Activated naive CD8-positive, alpha-beta T cell treated with anti-CD3 and anti-CD28 coated beads, Interleukin-2, amount 10 ng/mL, durations not matched to agents 7 days and 5 days (primary cell): ENCODE measurements around the gene CUTA. TPM values are rescaled to one million over a fixed set of nuclear protein-coding genes. Genes with fewer than 3 reads are reported as not detected.

Experiments
- ATAC-seq: fragments of 150-1000 bp; cut with Tn5 transposase; one replicate; pipeline ENCODE4 v1.10.0; 2021; ENCODE audit warnings: low read depth, moderate library complexity
- POLR2A ChIA-PET: fragments of 350-600 bp; sonication (Branson Sonifier 250); formaldehyde crosslinking; loops from one replicate; lab custom pipeline; 2021; ENCODE audit warnings: antibody characterized with exemption; lab: Charles Lee
- DNase-seq: peaks from one replicate; pipeline ENCODE4 v3.0.0; 2021
- H3K27ac Mint-ChIP-seq: one replicate; pipeline ENCODE4 v1.8.0; 2022; ENCODE audit warnings: mild to moderate bottlenecking, mixed read lengths
- H3K27me3 Mint-ChIP-seq: one replicate; pipeline ENCODE4 v1.8.0; 2022; ENCODE audit warnings: mild to moderate bottlenecking, moderate library complexity, mixed read lengths
- H3K36me3 Mint-ChIP-seq: one replicate; pipeline ENCODE4 v1.8.0; 2021; ENCODE audit warnings: mild to moderate bottlenecking, mixed read lengths
- H3K4me1 Mint-ChIP-seq: one replicate; pipeline ENCODE4 v1.8.0; 2021; ENCODE audit warnings: mixed read lengths
- H3K4me3 Mint-ChIP-seq: one replicate; pipeline ENCODE4 v1.8.0; 2022; ENCODE audit warnings: mild to moderate bottlenecking, moderate library complexity, mixed read lengths
- H3K9me3 Mint-ChIP-seq: one replicate; pipeline ENCODE4 v1.8.0; 2021; ENCODE audit warnings: mixed read lengths
- total RNA-seq, 2 experiments: library from RNA; stranded (reverse); gene quantifications; one replicate each; pipeline ENCODE4 v1.2.3, GENCODE V29; 2021

CUTA gene, protein sequence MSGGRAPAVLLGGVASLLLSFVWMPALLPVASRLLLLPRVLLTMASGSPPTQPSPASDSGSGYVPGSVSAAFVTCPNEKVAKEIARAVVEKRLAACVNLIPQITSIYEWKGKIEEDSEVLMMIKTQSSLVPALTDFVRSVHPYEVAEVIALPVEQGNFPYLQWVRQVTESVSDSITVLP
- 100 to 1,000 TPM; 202 to 209 TPM for total RNA-seq

DNA sequence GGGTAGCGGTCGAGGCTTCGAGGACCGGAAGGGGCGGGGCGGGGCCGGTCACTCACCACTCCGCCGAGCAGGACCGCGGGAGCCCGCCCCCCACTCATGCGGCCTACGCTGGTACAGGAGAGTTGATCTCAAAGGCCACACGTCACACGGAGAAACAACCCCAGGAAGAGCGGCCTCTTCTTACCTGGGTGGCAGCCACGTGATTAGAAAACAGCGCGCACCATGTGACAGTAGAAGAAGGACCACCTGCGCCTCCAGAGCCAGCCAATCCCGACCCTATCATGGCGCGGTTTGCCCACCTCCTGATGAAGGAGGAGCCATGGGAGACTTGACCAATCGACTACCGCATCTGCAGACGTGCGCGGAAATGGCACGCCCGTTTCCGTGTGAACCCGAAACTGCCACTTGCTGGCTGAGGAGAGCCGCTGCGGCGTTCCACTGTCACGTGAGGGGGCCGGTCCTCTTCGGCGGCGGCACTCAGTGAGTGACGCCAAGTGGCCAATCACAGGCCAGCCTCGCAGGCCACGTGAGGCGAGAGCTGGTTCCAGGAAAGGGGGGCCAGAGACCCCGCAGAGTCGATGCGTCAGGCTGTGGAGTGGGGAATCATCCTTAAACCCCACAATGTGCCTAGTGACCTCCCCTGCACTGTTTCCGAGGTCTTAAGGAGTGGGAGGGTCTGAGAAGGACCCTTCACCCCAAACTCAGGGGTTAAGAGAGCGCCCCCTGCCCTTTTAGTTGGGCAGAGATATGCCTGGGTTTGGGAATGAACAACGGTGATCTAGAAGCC is at the start of gene CUTA:
Gene CUTA, minus strand, starts transcription at position 205 of the 787 bp plus-strand sequence. Its CDS starts 107 bp downstream, at position 98.
- H3K27ac Mint-ChIP-seq: peak within 1 kb of the TSS; percentile 97
- peak; percentile 89 for ATAC-seq
- H3K4me3 Mint-ChIP-seq: peak within 1 kb of the TSS; percentile 96
- POLR2A ChIA-PET: interaction anchor here (0.6 to 4.4 kb wide), 17 partner anchors 8 to 446 kb away, joined by 3 to 28 read pairs (median 7); partner anchors contain the start of genes B3GALT4, ITPR3, PFDN6 and PHF1
- no peaks in the 10 kb centered on the region for H3K9me3 Mint-ChIP-seq
- H3K36me3 Mint-ChIP-seq: peaks cover 6% of the 10 kb centered on the region
- H3K4me1 Mint-ChIP-seq: peaks cover 48% of the 10 kb centered on the region
- H3K27me3 Mint-ChIP-seq: peaks cover 3% of the 10 kb centered on the region
- peak; percentile 98 for DNase-seq

DNA sequence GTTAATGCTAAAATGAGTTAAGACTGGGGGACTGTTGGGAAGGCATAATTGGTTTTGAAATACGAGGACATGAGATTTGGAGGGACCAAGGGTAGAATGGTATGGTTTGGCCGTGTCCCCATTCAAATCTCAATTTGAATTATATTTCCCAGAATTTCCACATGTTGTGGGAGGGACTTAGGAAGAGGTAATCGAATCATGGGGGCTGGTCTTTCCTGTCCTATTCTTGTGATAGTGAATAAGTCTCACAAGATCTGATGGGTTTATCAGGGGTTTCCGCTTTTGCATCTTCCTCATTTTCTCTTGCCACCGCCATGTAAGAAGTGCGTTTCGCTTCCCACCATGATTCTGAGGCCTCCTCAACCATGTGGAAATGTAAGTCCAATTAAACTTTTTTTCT is 49.2 kb upstream of the CUTA start:
- no peaks in the 10 kb centered on the region for H3K4me1 Mint-ChIP-seq
- no peak overlapping the region for H3K27ac Mint-ChIP-seq
- POLR2A ChIA-PET: interaction anchor here (0.6 kb wide), 1 partner anchor 116 kb away, joined by 3 read pairs; no protein-coding TSS in a partner anchor

DNA sequence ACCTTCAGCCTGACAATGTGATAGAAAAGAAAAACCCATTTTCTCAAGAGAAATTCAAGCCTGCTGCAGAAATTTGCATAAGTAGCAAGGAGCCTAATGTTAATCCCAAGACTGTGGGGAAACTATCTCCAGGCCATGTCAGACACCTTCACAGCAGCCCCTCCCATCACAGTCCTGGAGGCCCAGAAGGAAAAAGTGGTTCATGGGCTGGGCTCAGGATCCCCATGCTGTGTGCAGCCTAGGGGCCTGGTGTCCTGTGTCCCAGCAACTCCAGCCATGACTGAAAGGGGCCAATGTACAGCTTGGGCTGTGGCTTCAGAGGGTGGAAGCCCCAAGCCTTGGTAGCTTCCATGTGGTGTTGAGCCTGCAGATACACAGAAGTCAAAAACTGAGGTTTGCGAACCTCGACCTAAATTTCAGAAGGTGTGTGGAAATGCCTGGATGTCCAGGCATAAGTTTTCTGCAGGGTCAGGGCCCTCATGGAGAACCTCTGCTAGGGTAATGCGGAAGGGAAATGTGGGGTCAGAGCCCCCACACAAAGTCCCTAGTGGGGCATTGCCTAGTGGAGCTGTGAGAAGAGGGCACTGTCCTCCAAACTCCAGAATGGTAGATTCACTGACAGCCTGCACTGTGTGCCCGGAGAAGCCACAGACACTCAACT is 48.3 kb upstream of the CUTA start:
- Mint-ChIP-seq H3K4me1 (no peaks in the 10 kb centered on the region), H3K27me3 (peaks cover 2% of the 10 kb centered on the region), H3K27ac (no peak overlapping the region), H3K36me3 (no peaks in the 10 kb centered on the region), H3K4me3 (no peak overlapping the region), H3K9me3 (no peaks in the 10 kb centered on the region)
- ATAC-seq (no peak), DNase-seq (no peak)
- POLR2A ChIA-PET: no interaction called here

More for the DNA sequence above, 49.2 kb upstream of the CUTA start:
- Mint-ChIP-seq H3K9me3 (no peaks in the 10 kb centered on the region), H3K27me3 (peaks cover 2% of the 10 kb centered on the region), H3K36me3 (no peaks in the 10 kb centered on the region), H3K4me3 (no peak overlapping the region)
- no peak for DNase-seq
- ATAC-seq: no peak

DNA sequence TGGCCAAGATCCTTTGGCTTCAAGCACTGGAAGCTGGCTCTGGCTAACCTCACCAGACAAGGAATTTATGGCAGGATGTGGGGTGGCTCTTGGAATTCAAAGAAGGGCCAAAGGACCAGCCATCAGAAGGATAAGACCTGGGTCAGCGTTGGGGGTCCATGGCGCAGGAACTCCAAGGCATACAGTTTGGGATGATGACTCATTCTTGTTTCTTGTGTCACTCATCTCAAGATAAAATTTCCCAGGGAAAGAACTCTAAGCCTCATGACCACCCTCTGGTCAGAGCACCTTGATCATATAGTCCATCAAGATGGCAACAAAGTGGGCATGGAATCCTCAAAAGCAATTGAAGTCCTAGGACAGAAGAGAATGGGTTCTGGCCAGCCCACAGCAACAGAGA is 41.3 kb upstream of the CUTA start:
- POLR2A ChIA-PET: interaction anchor here (0.6 kb wide), 1 partner anchor 97 kb away, joined by 4 read pairs; no protein-coding TSS in a partner anchor
- H3K27ac Mint-ChIP-seq: no peak overlapping the region
- no peaks in the 10 kb centered on the region for H3K27me3 Mint-ChIP-seq
- peaks cover 11% of the 10 kb centered on the region for H3K4me1 Mint-ChIP-seq
- no peak overlapping the region for H3K4me3 Mint-ChIP-seq
- H3K9me3 Mint-ChIP-seq: no peaks in the 10 kb centered on the region
- H3K36me3 Mint-ChIP-seq: peaks cover 8% of the 10 kb centered on the region
- DNase-seq (no peak), ATAC-seq (no peak)

DNA sequence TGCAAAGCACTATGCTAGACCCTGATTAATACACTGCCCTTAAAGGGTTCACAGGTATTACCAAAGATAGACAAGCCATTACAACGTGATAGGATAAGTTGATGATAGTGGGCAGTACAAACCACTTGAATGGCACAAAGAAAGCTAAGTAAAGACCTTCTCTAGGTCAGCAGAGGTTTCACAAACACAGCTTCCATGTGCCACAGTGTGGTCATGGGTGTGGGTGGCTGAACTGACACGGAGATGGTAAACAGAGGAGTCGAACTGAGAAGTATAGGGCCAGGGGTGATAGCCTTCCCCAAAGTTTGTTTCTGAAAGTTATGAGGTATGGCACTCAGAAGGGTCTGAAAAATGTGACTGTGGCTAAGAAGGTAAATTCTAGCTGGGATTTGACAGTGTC is 40.8 kb upstream of the CUTA start:
- Mint-ChIP-seq H3K27ac (no peak overlapping the region), H3K27me3 (no peaks in the 10 kb centered on the region), H3K4me3 (no peak overlapping the region), H3K36me3 (peaks cover 8% of the 10 kb centered on the region), H3K4me1 (peaks cover 11% of the 10 kb centered on the region), H3K9me3 (no peaks in the 10 kb centered on the region)
- ATAC-seq: no peak
- DNase-seq: no peak
- POLR2A ChIA-PET: interaction anchor here (0.6 kb wide), 1 partner anchor 98 kb away, joined by 4 read pairs; no protein-coding TSS in a partner anchor

DNA sequence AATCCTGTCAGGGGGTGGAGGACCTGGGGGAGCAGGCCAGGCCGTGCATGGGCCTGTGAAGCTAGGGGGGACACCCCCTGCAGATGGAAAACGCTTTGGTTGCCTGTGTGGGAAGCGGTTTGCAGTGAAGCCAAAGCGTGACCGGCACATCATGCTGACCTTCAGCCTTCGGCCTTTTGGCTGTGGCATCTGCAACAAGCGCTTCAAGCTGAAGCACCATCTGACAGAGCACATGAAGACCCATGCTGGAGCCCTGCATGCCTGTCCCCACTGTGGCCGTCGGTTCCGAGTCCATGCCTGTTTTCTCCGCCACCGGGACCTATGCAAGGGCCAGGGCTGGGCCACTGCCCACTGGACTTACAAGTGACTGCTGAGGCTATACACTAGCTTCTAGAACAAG is 38.2 kb upstream of the CUTA start:
- Mint-ChIP-seq H3K36me3 (peaks cover 8% of the 10 kb centered on the region), H3K27ac (no peak overlapping the region), H3K4me1 (peaks cover 20% of the 10 kb centered on the region), H3K27me3 (no peaks in the 10 kb centered on the region), H3K9me3 (no peaks in the 10 kb centered on the region), H3K4me3 (no peak overlapping the region)
- POLR2A ChIA-PET: no interaction called here
- DNase-seq (no peak), ATAC-seq (no peak)

DNA sequence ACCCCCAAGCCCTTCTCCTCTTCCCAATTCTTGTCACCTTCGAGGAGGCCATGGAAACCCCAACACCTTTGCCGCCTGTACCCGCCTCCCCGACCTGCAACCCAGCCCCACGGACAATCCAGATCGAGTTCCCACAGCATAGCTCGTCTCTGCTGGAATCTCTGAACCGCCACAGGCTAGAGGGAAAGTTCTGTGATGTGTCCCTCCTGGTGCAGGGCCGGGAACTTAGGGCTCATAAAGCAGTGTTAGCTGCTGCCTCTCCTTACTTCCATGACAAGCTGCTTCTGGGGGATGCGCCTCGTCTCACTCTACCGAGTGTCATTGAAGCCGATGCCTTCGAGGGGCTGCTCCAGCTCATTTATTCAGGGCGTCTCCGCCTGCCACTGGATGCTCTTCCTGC is 37.1 kb upstream of the CUTA start:
- POLR2A ChIA-PET: interaction anchor here (1.0 to 2.5 kb wide), 7 partner anchors 24 to 125 kb away, joined by 3 to 15 read pairs (median 6); partner anchors contain the start of gene BAK1
- peaks cover 21% of the 10 kb centered on the region for H3K4me1 Mint-ChIP-seq
- no peak for DNase-seq

DNA sequence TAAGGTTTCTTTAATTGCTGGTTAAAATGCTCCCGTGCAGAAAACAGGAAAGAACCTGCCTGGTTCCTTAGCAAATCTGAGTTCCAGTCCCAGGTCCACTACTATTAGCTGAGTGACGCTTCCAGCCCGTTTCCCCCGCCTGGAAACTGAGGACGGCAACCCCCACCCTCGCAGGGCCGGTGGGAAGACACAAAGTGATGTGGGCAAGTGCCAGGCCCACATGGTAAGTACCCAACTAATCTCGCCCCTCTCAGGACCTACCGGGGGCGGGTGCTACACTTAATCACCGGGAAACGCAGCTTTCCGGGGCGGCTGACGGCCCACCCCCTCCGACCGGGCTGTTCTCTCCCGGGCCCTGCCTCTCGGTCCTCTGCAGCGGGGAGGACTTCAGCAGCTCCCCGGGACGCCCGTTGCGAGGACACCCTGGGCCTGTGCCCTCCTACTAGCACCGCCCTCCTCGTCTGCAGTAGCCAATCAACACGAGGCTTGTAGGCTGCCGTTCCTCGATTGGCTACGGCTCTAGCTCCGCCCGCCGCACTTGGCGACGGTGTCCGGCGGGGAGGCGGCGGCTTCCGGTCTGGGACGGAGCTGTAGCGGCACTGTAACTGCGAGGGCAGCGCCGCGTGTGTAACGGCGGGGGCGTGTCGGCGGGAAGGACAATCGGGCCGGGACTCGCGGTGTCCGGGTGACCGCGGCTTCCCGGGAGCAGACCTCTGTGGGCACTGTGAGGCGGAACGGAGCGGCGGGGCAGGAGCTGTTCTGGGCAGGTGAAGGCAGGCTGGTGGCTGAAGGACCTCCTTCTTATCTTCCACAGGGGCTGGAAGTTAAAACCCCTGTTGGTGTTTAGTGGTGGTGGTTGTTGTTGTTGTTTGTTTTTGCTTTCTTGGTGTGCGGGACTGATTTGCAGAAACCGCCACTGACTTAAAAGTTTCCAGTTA is 36.4 kb upstream of the CUTA start, which contains the start of gene ZBTB9:
Gene ZBTB9, plus strand, starts transcription at position 568 of the 938 bp plus-strand sequence. CDS start 525 bp downstream, outside the sequence.
- Mint-ChIP-seq H3K4me1 (peaks cover 21% of the 10 kb centered on the region), H3K36me3 (peaks cover 8% of the 10 kb centered on the region)
- peak; percentile 99 for ATAC-seq

More for the DNA sequence above, 37.1 kb upstream of the CUTA start:
- ATAC-seq: no peak
- H3K4me3 Mint-ChIP-seq: peak overlapping the region; percentile 86
- no peaks in the 10 kb centered on the region for H3K27me3 Mint-ChIP-seq
- peaks cover 8% of the 10 kb centered on the region for H3K36me3 Mint-ChIP-seq
- H3K27ac Mint-ChIP-seq: peak overlapping the region; percentile 75
- H3K9me3 Mint-ChIP-seq: no peaks in the 10 kb centered on the region

DNA sequence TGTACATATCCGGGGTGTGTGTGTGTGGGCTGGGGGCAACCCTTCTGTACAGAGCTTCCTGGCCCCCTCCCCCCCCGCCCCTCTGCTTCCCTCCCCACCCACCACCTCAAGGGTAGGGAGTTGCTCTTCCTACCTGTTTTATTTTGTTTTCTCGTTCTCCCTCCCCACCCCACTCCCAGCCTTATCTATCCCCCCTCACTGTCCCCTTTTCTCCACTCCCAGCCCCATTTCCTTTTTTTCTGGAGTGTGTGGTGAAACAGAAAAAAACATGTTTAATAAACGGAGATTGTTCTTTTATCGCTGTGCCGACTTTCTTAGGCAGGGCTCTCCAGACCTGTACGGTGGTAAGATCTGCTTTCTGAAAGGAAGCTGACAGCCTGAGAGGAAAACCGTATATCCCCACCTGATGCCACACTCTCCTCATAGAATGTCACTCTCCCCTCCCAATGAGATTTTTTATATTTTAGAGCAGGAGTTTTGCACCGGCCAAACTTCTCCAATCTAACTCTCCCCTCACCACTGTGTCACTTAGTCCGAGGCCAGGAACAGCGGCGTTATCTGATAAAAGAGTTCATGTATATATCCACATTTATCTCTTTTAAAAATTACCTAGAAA is 35.6 kb upstream of the CUTA start:
- DNase-seq: no peak
- POLR2A ChIA-PET: interaction anchor here (0.6 to 2.5 kb wide), 12 partner anchors 19 to 128 kb away, joined by 3 to 15 read pairs (median 6); no protein-coding TSS in a partner anchor
- Mint-ChIP-seq H3K36me3 (peaks cover 15% of the 10 kb centered on the region), H3K4me1 (peaks cover 21% of the 10 kb centered on the region), H3K9me3 (no peaks in the 10 kb centered on the region), H3K27ac (peak overlapping the region; percentile 75), H3K4me3 (peak overlapping the region; percentile 86), H3K27me3 (no peaks in the 10 kb centered on the region)
- no peak for ATAC-seq

More for the DNA sequence above, 36.4 kb upstream of the CUTA start, which contains the start of gene ZBTB9:
- POLR2A ChIA-PET: interaction anchor here (0.6 to 2.5 kb wide), 17 partner anchors 19 to 141 kb away, joined by 3 to 15 read pairs (median 5); partner anchors contain the start of gene BAK1
- peak; percentile 93 for DNase-seq
- Mint-ChIP-seq H3K27ac (peak within 1 kb of the TSS; percentile 75), H3K9me3 (no peaks in the 10 kb centered on the region), H3K4me3 (peak within 1 kb of the TSS; percentile 86), H3K27me3 (no peaks in the 10 kb centered on the region)

DNA sequence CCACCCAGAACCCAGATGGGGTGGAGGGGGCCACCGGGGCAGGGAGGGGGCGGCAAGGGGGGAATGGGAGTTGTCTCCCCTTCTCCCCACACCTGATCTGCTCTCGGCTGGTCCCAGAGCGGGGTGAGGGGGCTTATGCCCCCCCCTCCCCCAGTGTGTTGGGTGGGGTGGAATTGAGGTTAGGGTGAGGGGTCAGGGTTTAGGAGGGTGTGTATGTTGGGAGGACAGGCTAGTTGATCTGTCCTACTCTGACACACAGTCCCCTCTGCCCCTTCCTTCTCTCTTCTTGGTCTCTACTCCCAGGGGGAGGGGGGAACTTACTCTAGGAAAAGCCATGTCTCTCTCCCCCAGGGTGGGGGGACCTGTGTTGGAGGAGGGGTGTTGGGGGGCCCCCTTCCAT is 34.6 kb upstream of the CUTA start:
- peaks cover 22% of the 10 kb centered on the region for H3K36me3 Mint-ChIP-seq

DNA sequence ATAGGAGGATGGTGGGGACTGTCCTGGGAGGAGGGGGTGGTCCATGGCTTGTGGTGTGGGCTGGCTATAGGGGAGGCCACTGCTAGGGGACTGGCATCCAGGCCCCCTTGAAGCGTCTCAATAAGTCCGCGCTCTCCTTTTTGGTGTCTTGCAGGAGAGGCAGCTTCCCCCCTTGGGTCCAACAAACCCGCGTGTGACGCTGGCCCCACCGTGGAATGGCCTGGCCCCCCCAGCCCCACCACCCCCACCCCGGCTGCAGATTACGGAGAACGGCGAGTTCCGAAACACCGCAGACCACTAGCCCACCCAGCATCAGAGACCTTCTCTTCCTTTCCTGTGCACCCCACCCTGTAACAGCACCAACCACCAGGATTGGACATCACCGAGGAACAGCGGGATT is 33.7 kb upstream of the CUTA start:
- H3K27ac Mint-ChIP-seq: peak overlapping the region; percentile 53
- ATAC-seq (no peak), DNase-seq (no peak)
- H3K9me3 Mint-ChIP-seq: no peaks in the 10 kb centered on the region
- no peaks in the 10 kb centered on the region for H3K27me3 Mint-ChIP-seq
- no peak overlapping the region for H3K4me3 Mint-ChIP-seq
- peaks cover 21% of the 10 kb centered on the region for H3K4me1 Mint-ChIP-seq
- H3K36me3 Mint-ChIP-seq: peaks cover 25% of the 10 kb centered on the region
- POLR2A ChIA-PET: no interaction called here

More for the DNA sequence above, 34.6 kb upstream of the CUTA start:
- DNase-seq: no peak
- no peak overlapping the region for H3K27ac Mint-ChIP-seq
- H3K27me3 Mint-ChIP-seq: no peaks in the 10 kb centered on the region
- no peaks in the 10 kb centered on the region for H3K9me3 Mint-ChIP-seq
- peaks cover 21% of the 10 kb centered on the region for H3K4me1 Mint-ChIP-seq
- no peak overlapping the region for H3K4me3 Mint-ChIP-seq
- no peak for ATAC-seq
- POLR2A ChIA-PET: no interaction called here

DNA sequence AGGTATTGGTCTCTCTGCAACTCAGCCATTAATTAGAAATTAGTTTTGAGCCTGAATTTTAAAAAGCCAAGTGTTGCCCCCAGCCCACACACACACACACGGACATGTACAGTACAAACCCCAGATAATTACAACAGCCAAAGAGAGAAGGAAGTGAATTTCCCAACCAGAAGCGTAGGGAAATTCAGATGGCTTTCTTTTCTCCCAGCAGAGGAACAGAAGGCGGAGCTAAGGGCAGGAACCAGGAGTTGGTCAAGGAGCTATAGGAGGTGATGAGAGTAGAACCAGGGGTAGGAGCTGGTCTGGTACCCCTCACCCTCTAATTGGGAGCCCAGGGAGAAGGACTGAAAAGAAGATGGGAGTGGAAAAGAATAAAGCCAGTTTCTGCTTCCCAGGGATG is 32.5 kb upstream of the CUTA start:
- Mint-ChIP-seq H3K9me3 (no peaks in the 10 kb centered on the region), H3K36me3 (peaks cover 23% of the 10 kb centered on the region), H3K27ac (no peak overlapping the region), H3K27me3 (no peaks in the 10 kb centered on the region), H3K4me3 (no peak overlapping the region), H3K4me1 (peaks cover 17% of the 10 kb centered on the region)
- DNase-seq: no peak
- ATAC-seq: no peak
- POLR2A ChIA-PET: no interaction called here
